Colonic mucosa (tissue), 4 donors: ENCODE data around the gene PAWR. TPM values are rescaled to one million over a fixed set of nuclear protein-coding genes. Genes with fewer than 3 reads are reported as not detected.
A peak's percentile ranks its signal among the peaks of the same experiment; 100 is the strongest.

Experiments
- DNase-seq: peaks from one replicate; pipeline ENCODE4 v3.0.0-alpha.2; 2020
- H3K27ac ChIP-seq: fragments of 200-600 bp; one replicate; pipeline ENCODE4 v1.8.0; 2021
- H3K27me3 ChIP-seq: fragments of 200-600 bp; one replicate; pipeline ENCODE4 v1.8.0; 2021
- H3K36me3 ChIP-seq: fragments of 200-600 bp; one replicate; pipeline ENCODE4 v1.8.0; 2021
- H3K4me1 ChIP-seq: fragments of 200-600 bp; one replicate; pipeline ENCODE4 v1.8.0; 2021; ENCODE audit warnings: mild to moderate bottlenecking
- H3K4me3 ChIP-seq: fragments of 200-600 bp; one replicate; pipeline ENCODE4 v1.8.0; 2021
- H3K9ac ChIP-seq, 2 donors: one replicate each; pipeline ENCODE4 v1.7.0; 2013; ENCODE audit warnings: control low read depth in 2 of 2, low read depth in 2 of 2, low read length in 2 of 2
- H3K9me3 ChIP-seq: fragments of 200-600 bp; one replicate; pipeline ENCODE4 v1.8.0; 2021
- CTCF ChIP-seq: fragments of 200-600 bp; IDR thresholded peaks from one replicate; pipeline ENCODE4 v1.8.0; 2022; ENCODE audit warnings: antibody characterized with exemption, mild to moderate bottlenecking
- intact Hi-C: fragments of 100-400 bp; cut with DNase I; formaldehyde crosslinking; loops from one replicate; pipeline ENCODE4 v1.14.1; 2022
- total RNA-seq, 2 donors: library from RNA; stranded (reverse); fragmentation: NEBNext Ultra II Directional in 1 of 2; extraction: Animal tissue kit (Norgen Biotek cat#: 25700) in 1 of 2; gene quantifications; one replicate each; pipeline ENCODE4 v1.2.1, GENCODE V29; 2021
- donor health status: healthy.
- donor health status: DM: no; HTN: no; CAD: no.
- donor health status: DM: no; HTN: no; CAD: no.

PAWR gene
- total RNA-seq, 2 donors from 2014 or later: 135 to 211 TPM

- intact Hi-C loops: loop anchor here (5.0 to 10.0 kb wide), 2 partner anchors 188 to 721 kb away; no protein-coding TSS in a partner anchor
Observed at GRCh38 chr12:79553863-79554574, 136.7 kb downstream of the PAWR start.

GRCh38 chr12:79552192-79552591, 138.6 kb downstream of the PAWR start:
- no peaks in the 10 kb centered on the region for H3K9me3 ChIP-seq
- H3K27ac ChIP-seq: no peak overlapping the region
- no peaks in the 10 kb centered on the region for H3K27me3 ChIP-seq
- intact Hi-C loops: loop anchor here (5.0 to 10.0 kb wide), 2 partner anchors 190 to 723 kb away; no protein-coding TSS in a partner anchor
- TF ChIP-seq CTCF: no peak
- DNase-seq: no peak
- no peaks in the 10 kb centered on the region for H3K4me1 ChIP-seq
- H3K9ac ChIP-seq: no peak overlapping the region
- no peaks in the 10 kb centered on the region for H3K36me3 ChIP-seq
- H3K4me3 ChIP-seq: no peak overlapping the region

More at GRCh38 chr12:79553863-79554574, 136.7 kb downstream of the PAWR start:
- no peak overlapping the region for H3K27ac ChIP-seq
- no peaks in the 10 kb centered on the region for H3K27me3 ChIP-seq
- H3K4me3 ChIP-seq: no peak overlapping the region
- no peak overlapping the region for H3K9ac ChIP-seq
- H3K9me3 ChIP-seq: no peaks in the 10 kb centered on the region
- H3K4me1 ChIP-seq: no peaks in the 10 kb centered on the region
- DNase-seq: no peak
- H3K36me3 ChIP-seq: no peaks in the 10 kb centered on the region
- no peak for TF ChIP-seq CTCF

GRCh38 chr12:79549531-79550271, 141.1 kb downstream of the PAWR start:
- intact Hi-C loops: loop anchor here (5.0 to 10.0 kb wide), 3 partner anchors 127 to 725 kb away; no protein-coding TSS in a partner anchor
- no peak for DNase-seq
- no peak for TF ChIP-seq CTCF
- no peak overlapping the region for H3K27ac ChIP-seq
- no peak overlapping the region for H3K4me3 ChIP-seq
- no peak overlapping the region for H3K9ac ChIP-seq
- H3K27me3 ChIP-seq: no peaks in the 10 kb centered on the region
- no peaks in the 10 kb centered on the region for H3K9me3 ChIP-seq
- H3K4me1 ChIP-seq: no peaks in the 10 kb centered on the region
- H3K36me3 ChIP-seq: no peaks in the 10 kb centered on the region

- DNase-seq: no peak
- Histone ChIP-seq H3K36me3 (no peaks in the 10 kb centered on the region), H3K9me3 (no peaks in the 10 kb centered on the region), H3K9ac (no peak overlapping the region), H3K4me1 (no peaks in the 10 kb centered on the region), H3K27me3 (no peaks in the 10 kb centered on the region), H3K4me3 (no peak overlapping the region), H3K27ac (no peak overlapping the region)
- no peak for TF ChIP-seq CTCF
- intact Hi-C loops: loop anchor here (5.0 kb wide), 1 partner anchor 126 kb away; no protein-coding TSS in a partner anchor
Observed at GRCh38 chr12:79548610-79548924, 142.2 kb downstream of the PAWR start.

- Histone ChIP-seq H3K9ac (no peak overlapping the region), H3K27ac (peak overlapping the region; percentile 5)
- intact Hi-C loops: loop anchor here (5.0 kb wide), 1 partner anchor 126 kb away; no protein-coding TSS in a partner anchor
Observed at GRCh38 chr12:79547735-79548609, 142.8 kb downstream of the PAWR start.

More at GRCh38 chr12:79547735-79548609, 142.8 kb downstream of the PAWR start:
- Histone ChIP-seq H3K4me3 (no peak overlapping the region), H3K36me3 (no peaks in the 10 kb centered on the region), H3K27me3 (no peaks in the 10 kb centered on the region), H3K4me1 (no peaks in the 10 kb centered on the region), H3K9me3 (no peaks in the 10 kb centered on the region)
- peak; percentile 55 for TF ChIP-seq CTCF
- DNase-seq: peak; percentile 59
